Fibroblast of skin of left biceps (primary cell): Measurements from ENCODE around the gene USP7.
"Not testable (repeated sequence)": the region's sequence is repeated elsewhere in the genome, so short reads cannot be mapped to it uniquely, and the experiment has no call there.

Source experiments
- DNase-seq, 2 experiments: peaks; one replicate each; pipeline ENCODE4 v3.0.0-alpha.2; 2013; ENCODE audit warnings: low read depth in 2 of 2

The USP7 gene

DNA sequence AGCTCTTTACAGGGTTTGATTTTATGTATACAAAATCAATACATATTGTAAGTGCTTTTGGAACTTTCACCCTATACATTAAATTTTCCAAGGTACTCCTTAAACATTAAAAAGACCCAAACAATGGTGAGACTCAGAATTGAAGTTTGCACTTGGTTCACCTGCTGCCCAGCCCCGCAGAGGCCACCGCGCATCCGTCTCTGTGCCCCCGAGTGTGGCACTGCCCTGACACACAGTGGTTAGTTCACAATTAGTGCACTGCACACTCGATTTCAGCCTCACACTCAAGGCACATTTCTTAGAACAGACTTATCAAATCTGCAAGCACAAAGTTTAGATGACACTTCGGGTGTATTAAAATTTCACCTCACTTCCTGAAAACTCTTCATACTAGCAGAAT is 38.3 kb downstream of the USP7 start:
- DNase-seq = no peak

DNA sequence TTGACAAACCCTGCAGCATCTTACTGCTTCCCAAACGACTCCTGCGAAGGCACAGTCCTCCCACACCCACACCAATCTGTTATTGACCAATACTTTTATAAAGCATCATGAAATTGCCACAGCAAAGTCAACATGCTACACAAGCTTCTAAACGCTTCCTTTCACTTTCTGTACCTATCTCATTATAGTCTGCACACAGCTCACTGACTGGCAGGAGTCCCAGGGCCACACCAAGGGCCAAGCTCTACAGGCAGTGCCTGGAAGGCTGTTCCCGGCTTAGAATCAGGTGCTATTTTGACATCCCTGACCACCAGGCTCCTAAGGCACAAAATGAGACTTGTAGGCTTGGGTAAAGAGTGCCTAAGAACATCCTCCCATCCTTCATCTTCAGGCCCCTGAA is 39.5 kb downstream of the USP7 start:
- no peak for DNase-seq

DNA sequence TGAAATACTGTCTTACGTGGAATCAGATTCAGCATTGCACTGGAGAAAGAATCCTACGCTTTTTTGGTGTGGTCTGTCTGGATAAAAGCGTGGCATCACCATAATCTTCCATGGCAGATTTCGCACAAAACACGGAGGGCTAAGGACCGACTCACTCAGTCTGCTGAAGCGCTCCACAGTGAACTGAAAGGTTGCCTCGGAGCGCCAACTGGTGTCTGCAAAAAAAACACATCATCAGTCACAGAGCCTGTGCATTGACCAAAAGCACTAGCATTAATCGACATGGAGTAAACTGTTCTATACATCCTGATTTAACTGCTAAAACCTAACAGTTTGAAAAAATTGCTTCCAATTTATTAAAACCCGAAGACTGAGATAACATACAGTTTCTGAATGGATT is 40.5 kb downstream of the USP7 start:
- no peak for DNase-seq

DNA sequence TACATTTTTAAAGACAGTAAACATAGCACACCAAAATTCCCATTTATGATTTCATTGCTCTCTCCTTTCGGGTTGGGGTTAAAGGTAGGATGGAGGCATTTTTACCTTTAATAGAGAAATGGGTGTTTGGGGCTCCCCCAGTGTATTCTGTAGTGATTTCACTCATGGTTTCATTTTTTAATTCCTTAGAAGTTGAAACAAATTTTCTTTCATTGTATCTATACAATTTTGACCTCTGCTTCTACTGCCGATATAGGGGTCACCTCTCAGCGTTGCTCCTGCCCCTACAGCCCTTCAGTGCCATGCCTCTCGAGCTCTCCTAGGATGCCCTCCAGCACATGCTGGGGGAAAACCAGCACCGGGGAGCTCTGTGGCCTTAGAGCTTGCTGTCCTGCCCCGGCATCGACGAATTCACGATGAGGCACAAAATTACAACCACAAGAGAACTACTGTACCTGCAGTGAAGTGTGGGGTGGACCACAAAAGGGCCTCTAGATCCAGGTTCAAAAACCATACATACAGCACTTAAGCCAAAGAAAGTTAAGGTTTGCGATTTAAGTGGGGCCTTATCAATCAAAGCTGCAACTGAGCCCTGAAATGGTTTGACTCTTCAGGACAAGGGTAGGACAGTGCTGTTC is 42.2 kb downstream of the USP7 start:
- DNase-seq = no peak

DNA sequence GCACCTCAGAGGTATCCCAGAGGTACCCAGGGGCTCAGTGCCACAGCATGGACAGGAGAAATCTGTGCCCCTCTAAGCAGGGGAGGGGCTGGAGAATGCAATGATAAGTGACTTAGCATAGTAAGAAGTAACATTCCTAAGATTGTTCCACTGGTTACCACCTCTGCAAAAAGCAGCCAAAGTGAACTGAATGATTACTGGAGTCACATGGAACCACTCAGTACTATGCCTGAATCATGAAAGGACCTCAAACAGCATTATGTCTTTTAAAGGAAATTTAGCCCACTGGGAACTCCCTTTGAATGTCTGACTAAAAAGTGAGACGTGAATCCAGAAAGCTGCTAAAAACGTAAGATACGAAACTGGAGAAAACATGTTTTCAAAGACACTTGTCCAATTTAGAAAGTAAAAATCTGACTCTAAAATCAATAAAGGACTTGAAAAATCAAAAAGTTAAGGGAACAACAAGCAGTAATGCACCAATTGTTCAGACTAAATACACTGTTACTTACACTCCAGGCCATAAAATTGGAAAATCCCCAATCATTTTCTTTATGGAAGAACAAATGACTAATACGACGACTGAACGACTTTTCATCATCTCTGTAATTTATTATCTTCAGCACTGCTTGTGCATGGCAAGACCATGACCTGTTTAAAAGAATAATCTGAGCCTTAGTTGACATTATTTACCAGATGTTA is 42.9 kb downstream of the USP7 start:
- DNase-seq = no peak

DNA sequence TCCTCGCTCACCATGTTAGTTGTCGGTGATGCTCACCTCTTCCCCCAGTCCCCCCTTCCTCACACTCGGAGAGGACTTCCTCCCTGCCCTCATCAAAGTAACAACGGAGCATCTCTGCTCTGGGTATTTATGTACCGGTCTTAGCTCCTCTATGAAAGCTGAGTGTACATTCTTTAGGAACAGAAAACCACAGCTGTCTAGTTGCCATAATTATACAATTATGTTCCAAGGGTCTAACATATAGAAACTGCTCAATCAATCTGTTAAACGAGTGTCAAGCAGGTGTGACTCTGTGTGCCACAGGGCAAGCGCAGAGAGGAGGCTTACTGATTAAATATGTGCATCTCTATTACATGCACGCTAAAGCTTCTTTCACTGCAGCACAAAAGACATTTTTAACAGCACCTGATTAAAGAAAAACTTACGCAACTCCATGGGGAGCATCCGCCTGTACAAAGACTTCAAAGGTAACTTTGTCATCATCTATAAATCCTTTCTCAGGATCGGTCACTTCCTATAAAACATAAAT is 43.7 kb downstream of the USP7 start:
- DNase-seq = no peak

DNA sequence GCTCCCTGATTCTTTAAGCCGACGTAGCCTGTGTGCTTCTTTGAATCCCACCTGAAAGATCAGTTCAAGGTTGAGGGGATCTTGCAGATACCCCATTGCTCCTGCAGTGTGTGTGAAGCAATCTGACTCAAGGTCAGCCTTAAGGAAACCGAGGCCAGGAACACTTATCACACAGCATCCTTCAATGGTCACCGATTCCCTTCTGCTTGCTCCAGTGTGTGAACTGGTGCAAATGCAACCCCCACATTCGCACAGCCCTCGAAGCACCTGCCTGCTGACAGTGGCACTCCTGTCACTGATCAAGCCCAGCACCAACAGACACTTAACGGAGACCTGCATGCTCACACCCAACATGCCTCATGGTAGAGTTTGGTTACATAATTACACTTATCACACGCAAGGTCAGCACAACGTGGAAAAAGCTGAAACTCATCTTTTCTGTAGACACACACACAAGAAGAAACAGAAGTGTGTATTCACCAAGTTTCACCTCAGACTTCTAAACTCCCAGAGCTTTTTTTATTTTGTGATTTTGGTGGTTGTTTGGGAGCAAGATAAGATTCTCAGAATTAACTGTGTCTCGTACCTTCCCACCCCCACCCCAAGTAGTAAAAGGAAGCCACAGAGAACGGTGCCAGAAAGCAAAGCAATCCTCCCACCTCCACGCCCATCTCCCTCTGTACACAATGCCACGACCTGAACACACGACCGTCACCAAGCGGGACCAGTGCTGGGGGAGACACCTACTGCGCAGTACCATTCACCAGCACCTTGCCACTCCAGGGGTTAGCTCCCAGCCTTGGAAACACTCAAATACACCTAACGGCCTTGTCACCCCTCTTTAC is 44.4 kb downstream of the USP7 start:
- DNase-seq = no peak

DNA sequence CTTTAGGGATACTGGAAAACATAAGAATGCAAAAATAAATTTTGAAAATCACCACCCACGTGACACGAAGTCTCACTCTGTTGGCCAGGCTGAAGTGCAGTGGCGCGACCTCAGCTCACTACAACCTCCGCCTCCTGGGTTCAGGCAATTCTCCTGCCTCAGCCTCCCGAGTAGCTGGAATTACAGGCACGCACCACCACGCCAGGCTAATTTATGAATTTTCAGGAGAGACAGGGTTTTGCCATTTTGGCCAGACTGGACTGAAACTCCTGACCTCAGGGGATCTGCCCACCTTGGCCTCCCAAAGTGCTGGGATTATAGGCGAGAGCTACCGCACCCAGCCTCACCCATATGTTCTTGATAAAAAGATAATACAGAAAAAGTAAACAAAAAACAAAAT is 46.4 kb downstream of the USP7 start:
- DNase-seq = not testable (repeated sequence)

DNA sequence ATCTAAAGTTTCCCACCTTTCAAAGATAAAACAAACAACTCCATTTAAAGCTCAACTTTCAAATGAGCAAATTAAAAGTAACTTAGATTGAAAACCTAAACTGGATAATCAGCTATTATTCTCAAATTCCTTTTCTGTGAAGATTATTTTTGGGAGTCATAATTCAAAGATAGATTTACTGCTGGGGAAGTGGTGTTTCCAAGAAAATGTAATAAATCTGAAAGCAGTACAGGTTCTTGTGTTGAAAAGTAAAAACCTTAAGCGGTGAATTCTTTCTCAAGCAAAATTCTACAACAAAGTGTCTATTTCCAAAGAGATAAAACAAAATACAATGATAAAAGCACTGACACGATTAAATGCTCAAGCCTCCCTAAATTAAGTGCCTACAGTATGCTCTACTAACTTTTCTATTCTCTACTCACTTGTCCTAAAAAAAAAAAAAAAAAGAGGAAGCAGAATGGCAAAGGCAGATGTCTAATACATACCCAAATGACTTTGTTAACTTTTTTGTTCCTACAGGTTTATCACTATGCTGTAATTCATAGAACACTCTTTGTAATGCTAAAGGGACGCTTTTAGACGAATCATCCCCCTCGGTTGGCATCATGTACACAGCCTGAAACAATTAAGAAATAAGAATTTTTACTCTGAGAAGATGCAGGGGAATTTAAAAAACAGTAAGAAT is 47.0 kb downstream of the USP7 start:
- DNase-seq = no peak

DNA sequence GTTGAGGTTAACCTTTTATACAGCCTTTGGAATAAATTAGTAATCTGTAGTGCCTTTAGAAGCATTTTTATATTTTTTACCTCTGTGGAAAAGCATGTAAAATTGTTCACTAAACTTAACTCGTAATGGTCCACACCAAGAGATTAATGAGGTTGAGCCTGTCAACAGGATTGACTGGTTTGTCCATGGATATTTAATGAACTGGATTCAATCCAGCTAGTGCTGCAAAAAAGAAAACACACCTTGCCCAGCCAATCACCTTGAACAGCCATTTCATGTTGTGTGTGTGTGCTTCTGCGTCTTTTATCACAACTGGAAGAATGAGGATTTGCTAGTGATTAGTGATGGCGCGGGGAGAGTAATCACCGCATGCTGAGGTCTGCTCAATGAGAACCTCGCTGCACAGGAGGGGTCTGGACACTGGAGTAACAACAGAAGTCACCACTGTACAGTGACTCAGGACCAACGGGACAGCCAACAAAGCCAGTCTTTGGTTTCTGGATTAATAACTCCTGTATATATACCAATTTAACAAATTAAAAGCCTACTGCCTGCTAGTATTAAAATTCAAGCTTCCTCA is 47.9 kb downstream of the USP7 start:
- DNase-seq = no peak

DNA sequence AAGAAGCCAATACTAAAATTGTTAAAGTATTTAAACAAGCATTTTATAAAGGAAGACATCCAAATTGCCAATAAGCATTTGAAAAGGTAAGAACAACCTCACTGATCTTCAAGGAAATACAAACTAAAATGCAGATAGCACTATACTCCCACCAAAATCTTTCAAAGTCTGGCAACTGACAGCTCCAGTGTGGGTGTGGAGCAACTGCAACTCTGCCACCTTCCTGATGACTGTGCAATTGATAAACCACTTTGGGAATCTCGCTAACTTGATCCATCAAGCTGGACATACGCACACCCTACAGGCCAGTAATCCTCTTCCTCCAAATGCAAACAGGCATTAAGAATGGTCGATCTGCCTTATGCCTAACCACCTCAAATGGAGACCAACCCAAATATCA is 49.6 kb downstream of the USP7 start:
- no peak for DNase-seq

DNA sequence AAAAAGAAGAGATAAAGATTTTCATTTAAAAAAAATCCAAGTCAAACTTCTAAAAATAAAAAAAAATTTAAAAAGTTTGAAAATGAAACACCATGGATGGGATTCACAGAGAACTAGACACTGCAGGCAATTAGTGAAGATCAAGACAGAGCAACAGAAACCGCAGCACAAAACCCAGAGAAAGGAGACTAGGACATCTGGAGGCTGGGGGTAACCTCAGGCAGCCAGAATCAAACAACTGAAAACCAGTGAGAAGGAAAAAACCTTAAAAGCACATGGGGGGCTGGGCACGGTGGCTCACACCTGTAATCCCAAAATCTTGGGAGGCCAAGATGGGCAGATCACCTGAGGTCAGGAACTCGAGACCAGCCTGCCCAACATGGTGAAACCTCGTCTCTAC is 50.9 kb downstream of the USP7 start:
- no peak for DNase-seq

DNA sequence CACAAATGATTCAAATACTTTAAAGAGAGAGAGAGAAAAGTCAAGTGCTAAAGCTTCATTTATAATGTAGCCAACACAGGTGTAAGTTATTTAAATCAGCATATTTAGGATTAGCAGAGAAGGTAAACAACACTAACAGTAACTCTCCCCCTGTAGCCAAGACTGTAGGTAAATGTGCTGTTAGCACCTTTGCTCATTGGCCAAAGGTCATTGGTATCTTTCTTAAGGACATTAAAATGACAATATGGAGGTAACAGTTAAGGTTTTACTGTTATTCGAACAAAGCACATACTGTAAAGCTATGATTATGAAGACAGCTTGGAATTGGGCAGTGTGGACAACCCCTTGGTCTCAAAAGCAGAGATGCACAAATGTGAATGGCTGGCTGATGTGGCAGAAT is 52.9 kb downstream of the USP7 start:
- DNase-seq = no peak

DNA sequence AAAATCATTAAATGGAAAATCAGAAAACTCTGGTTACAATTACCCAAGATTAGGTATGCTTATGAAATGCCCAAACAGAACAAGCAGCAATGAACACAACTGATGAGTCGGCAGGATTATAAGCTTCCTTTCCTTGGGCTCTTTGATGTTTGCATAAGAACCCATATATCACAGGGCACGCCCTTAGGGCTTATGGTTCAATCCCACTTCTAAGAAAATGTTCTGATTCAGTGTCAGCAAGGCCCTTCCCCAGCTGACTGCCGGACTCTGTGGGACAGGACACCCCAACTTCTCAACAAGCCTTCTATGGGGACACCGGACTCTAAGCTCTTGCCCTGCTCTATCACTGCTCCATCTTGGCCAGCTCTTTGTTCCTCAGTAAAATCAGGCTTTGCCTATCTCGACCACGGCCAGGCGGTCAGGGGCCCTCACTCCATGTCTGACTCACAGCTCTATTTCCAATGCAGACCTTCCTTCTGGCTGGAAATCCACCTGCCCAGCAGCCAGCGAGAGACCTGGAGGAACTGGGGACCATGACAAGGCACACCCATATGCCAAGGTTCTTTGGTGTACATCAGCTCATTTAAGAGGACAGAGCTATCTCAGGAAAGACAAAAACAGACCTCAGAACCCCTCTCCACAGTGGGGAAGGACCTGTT is 54.8 kb downstream of the USP7 start:
- no peak for DNase-seq

DNA sequence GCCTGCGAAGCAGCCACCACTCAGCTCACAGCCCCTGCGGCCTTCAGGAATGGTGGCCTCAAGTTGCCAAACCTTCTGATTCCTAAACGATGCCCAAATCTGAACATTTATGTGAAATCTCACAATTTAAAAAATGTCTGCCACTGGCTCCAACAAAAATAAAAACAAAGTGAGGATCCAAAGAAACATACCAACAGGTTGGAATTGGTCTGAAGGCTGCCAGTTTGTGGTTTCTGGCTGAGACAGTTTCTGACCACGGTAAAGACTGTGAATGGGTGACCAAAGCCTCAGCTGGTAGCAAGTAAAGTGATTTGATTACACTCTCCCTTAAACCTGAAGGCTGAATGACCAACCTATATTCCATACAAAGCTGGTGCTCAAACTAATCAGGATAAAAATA is 56.6 kb downstream of the USP7 start:
- DNase-seq = no peak

DNA sequence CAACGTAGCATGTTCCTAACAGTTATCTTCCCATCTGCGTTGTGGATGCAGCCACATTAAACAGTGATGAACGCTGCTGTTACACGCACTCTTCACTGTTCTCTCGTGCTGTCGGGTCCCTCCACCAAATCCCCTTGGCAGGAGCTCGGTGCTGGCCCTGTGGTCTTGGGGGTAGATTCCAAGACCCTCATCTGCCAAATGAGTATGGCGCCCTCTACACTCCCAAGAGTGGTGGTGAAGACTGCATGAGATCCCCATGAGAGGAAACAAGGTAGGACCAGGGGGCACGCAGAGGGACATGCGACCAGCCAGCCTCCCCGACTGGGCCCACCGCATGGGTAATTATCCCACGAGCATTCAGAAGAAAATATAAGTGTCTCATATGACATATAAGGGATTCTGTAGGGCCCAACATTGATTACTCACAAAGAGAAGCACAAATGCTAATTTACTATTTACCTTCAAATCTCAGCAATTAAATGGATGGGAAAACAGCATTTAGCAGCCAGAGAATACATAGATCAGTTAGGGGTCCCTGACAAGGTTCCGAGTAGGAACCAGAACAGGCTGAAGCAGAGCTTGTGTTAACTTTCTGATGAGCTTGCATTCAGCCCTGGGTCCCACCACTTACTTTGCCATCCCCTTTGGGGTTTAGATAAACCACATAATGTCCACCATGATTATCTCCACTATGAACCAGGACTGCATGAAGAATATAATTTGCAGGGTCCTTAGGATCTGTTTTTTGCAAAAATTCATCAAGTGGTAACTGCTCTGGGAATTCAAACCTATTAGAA is 57.7 kb downstream of the USP7 start:
- no peak for DNase-seq

DNA sequence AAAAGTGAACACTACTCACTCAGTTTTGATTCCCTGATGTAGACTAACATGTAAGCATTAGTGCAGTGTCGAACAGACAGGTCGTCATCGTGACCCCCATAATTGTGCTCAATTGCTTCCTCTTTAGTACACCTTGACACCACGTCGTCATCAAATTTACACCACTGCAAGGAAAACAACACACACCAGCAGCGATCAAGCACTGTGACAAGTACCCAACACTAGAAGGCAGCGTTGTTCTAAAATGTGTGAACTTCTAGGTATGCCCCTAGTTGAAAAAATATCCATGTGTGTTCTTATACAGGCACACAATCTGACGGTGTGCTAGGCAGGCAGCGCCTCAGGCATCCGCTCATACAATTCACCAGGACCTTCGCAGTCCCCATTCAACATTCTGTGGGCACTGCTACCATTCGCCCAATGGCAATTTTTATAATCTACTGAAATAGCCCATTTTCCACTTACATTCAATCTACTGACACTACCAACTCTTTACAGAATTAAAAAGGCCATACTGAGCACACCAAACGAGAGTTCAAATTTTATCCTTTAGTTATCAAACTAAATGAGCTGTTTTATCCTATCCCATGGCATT is 58.4 kb downstream of the USP7 start:
- DNase-seq = no peak

DNA sequence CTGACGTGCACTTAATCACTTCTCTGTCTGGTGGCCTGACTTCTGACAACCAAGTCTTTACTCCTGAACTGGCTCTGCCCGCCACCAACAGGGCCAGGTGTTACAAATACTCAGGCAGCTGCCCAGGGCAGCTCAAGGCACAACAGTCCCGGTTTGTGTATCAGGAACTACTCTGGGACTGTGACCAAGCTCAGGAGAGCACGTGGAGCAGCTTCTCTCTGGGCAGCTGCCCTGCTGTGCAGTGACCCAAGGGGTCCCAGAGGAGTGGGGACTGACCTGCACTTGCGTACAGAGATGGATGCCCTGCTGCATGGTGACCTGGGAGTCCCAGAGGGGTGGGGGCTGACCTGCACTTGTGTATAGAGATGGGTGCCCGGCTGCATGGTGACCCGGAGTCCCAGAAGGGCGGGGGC is 59.7 kb downstream of the USP7 start:
- no peak for DNase-seq

DNA sequence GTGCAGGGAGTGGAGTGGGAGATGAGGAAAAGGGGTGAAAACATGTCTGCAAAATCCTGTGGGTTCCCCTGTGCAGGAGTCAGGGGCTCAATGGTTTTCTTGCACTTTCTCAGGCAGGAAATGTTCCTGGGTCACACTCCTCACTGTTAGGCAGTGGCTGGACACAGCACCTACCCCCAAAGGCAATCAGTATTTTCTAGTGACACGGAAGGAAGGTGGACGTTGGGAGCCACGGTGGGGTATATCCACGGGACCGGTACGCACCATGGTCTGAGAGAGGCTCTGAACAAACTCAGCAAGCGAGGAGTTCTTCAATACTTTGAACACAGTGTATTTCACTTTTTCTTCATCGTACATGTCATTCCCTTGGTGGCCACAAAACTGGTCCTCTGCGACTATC is 60.7 kb downstream of the USP7 start:
- DNase-seq = no peak

DNA sequence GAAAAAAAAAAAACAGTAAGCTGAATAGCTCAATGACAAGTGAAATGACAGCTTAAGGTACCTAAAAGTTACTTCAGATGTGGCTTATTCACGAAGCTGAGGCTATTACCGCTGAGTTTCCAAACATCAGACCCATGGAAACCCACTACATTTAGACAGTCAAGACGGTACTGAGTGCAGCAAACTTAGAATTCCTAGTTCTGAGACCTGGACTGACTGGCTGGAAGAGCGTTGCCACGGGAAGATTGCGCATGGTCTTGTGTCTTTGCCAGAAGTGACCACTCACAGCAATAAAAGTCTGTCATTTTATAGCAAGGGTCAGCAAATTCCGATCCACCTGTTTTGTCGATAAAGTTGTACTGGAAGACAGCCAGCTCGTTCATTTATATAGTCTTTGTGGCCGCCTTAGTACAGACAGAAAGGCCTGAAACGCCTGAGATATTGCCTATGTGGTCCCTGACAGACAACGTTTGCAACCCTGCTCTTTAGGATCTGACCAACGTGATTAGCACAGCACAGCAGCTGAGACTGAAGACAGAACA is 62.3 kb downstream of the USP7 start:
- DNase-seq = no peak
